Loucy (cell line): ENCODE data around the gene PEAK3.

Source experiments
- EZH2phosphoT487 ChIP-seq: fragments of 200-600 bp; IDR thresholded peaks from 2 replicates; pipeline ENCODE4 v1.6.1; 2018; ENCODE audit warnings: antibody characterized with exemption, mild to moderate bottlenecking, moderate library complexity, borderline replicate concordance
- TF ChIP-seq, protein P1 (sequence below): fragments of 200-600 bp; sonication (generic); conservative IDR thresholded peaks from 2 replicates; pipeline ENCODE4 v1.5.1; 2014; ENCODE audit warnings: mild to moderate bottlenecking, antibody characterized with exemption, low read length

- TF ChIP-seq, protein P1, sequence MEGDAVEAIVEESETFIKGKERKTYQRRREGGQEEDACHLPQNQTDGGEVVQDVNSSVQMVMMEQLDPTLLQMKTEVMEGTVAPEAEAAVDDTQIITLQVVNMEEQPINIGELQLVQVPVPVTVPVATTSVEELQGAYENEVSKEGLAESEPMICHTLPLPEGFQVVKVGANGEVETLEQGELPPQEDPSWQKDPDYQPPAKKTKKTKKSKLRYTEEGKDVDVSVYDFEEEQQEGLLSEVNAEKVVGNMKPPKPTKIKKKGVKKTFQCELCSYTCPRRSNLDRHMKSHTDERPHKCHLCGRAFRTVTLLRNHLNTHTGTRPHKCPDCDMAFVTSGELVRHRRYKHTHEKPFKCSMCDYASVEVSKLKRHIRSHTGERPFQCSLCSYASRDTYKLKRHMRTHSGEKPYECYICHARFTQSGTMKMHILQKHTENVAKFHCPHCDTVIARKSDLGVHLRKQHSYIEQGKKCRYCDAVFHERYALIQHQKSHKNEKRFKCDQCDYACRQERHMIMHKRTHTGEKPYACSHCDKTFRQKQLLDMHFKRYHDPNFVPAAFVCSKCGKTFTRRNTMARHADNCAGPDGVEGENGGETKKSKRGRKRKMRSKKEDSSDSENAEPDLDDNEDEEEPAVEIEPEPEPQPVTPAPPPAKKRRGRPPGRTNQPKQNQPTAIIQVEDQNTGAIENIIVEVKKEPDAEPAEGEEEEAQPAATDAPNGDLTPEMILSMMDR = no peak
- no peak for TF ChIP-seq EZH2phosphoT487
Measured at GRCh38 chr19:2249010-2249866, 32.7 kb downstream of the PEAK3 start, which contains the start of gene AMH.
